OCI-LY7 (cell line): ENCODE results near the gene LYG1. TPM values are rescaled to one million over a fixed set of nuclear protein-coding genes. Genes with fewer than 3 reads are reported as not detected.
"Not testable (repeated sequence)": the region's sequence is repeated elsewhere in the genome, so short reads cannot be mapped to it uniquely, and the experiment has no call there.

Experiments used
- BruUV-seq: library from RNA; stranded (reverse); fragments of 400-500 nt; replicated peaks from 2 replicates; lab custom pipeline; 2021; lab: Mats Ljungman, UMichigan
- CTCF ChIA-PET: fragments of 300-600 bp; sonication (Branson Sonifier 250); formaldehyde crosslinking; loops from one replicate; lab custom pipeline; 2022; ENCODE audit warnings: antibody characterized with exemption; ENCODE audit not compliant: unreplicated experiment; lab: Charles Lee
- POLR2A ChIA-PET: fragments of 300-600 bp; sonication (Branson Sonifier 250); formaldehyde crosslinking; loops from one replicate; lab custom pipeline; 2022; ENCODE audit warnings: antibody characterized with exemption; lab: Charles Lee
- DNase-seq: peaks from one replicate; pipeline ENCODE4 v3.0.0-alpha.2; 2015; ENCODE audit warnings: low spot score
- H2AFZ ChIP-seq: fragments of 200-600 bp; sonication (generic), shearing (Covaris generic); 2 replicates; pipeline ENCODE4 v1.6.1; 2014; ENCODE audit warnings: mild to moderate bottlenecking, antibody characterized with exemption, low read length, moderate library complexity
- H3K27ac ChIP-seq: fragments of 200-600 bp; sonication (generic); 2 replicates; pipeline ENCODE4 v1.5.1; 2014; ENCODE audit warnings: mixed run types, low read depth, mild to moderate bottlenecking, moderate library complexity, low read length, inconsistent platforms; ENCODE audit not compliant: poor library complexity, severe bottlenecking
- H3K36me3 ChIP-seq: fragments of 200-600 bp; sonication (generic); 2 replicates; pipeline ENCODE4 v1.6.1; 2014; ENCODE audit warnings: mild to moderate bottlenecking, antibody characterized with exemption, low read length, moderate library complexity, mixed read lengths; ENCODE audit not compliant: insufficient read depth
- H3K4me1 ChIP-seq: fragments of 200-600 bp; sonication (generic); 2 replicates; pipeline ENCODE4 v1.5.1; 2014; ENCODE audit warnings: mild to moderate bottlenecking, low read length; ENCODE audit not compliant: insufficient read depth, poor library complexity, severe bottlenecking
- H3K4me2 ChIP-seq: fragments of 200-600 bp; sonication (generic); 2 replicates; pipeline ENCODE4 v1.6.1; 2014; ENCODE audit warnings: mild to moderate bottlenecking, low read length
- H3K4me3 ChIP-seq: fragments of 200-600 bp; sonication (generic); 2 replicates; pipeline ENCODE4 v1.5.1; 2014; ENCODE audit warnings: mild to moderate bottlenecking, low read depth, low read length; ENCODE audit not compliant: poor library complexity, severe bottlenecking
- H3K79me2 ChIP-seq: fragments of 200-600 bp; sonication (generic); 2 replicates; pipeline ENCODE4 v1.6.1; 2016; ENCODE audit warnings: low read depth, mild to moderate bottlenecking, low read length, moderate library complexity, mixed read lengths; ENCODE audit not compliant: insufficient read depth
- H3K9me2 ChIP-seq: fragments of 200-600 bp; sonication (generic); 2 replicates; pipeline ENCODE4 v1.6.1; 2016; ENCODE audit warnings: mild to moderate bottlenecking, low read length, mixed read lengths; ENCODE audit not compliant: insufficient read depth
- H3K9me3 ChIP-seq: fragments of 200-600 bp; sonication (generic); 2 replicates; pipeline ENCODE4 v1.6.1; 2014; ENCODE audit warnings: mild to moderate bottlenecking, mixed run types, low read length, mixed read lengths
- H4K20me1 ChIP-seq: fragments of 200-600 bp; sonication (generic); 2 replicates; pipeline ENCODE4 v1.6.1; 2014; ENCODE audit warnings: mild to moderate bottlenecking, antibody characterized with exemption, low read length, moderate library complexity, mixed read lengths; ENCODE audit not compliant: insufficient read depth
- EZH2phosphoT487 ChIP-seq: fragments of 200-600 bp; sonication (generic); IDR thresholded peaks from 2 replicates; pipeline ENCODE4 v1.6.1; 2018; ENCODE audit warnings: low read depth, borderline replicate concordance, mild to moderate bottlenecking, mixed run types, antibody characterized with exemption, low read length, moderate library complexity, mixed read lengths
- intact Hi-C: fragments of 100-400 bp; cut with micrococcal nuclease; formaldehyde crosslinking; loops from one replicate; pipeline ENCODE4 v1.10.0; 2022; ENCODE audit not compliant: unreplicated experiment
- total RNA-seq, 2 experiments: library from RNA; depleted of rRNA in 1 of 2; stranded (reverse); fragments of >200 nt in 1 of 2; shearing (Covaris generic) in 1 of 2; gene quantifications; 2 replicates each; pipeline ENCODE4 v1.2.3, GENCODE V29; 2014 to 2022
- TF ChIP-seq, protein P1 (sequence below): fragments of 200-600 bp; sonication (generic); conservative IDR thresholded peaks from 2 replicates; pipeline ENCODE4 v1.5.1; 2014; ENCODE audit warnings: mild to moderate bottlenecking, antibody characterized with exemption, low read length, moderate library complexity, mixed read lengths

LYG1 gene
- total RNA-seq, 2 experiments from 2014 or later = 2.2 to 3.0 TPM

DNA sequence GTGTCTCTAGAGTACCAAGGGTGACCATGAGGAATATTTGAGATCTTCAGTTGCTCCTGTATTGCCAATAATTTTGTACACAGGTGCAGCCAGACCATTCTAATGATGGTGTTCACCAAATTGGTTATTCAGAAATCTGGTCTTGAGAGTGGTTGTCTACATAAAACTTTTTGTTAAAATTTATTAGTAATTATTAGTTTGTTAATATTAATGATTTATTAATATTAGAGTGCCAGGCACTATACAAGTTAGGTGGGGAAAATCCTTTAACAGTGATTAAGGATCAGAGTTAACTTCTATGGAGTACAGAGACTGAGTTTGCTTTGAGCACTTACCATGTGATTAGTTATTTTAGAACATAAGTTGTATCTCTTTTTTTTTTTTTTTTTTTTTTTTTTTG is 45.2 kb upstream of the LYG1 start:
- POLR2A ChIA-PET = no interaction called here

DNA sequence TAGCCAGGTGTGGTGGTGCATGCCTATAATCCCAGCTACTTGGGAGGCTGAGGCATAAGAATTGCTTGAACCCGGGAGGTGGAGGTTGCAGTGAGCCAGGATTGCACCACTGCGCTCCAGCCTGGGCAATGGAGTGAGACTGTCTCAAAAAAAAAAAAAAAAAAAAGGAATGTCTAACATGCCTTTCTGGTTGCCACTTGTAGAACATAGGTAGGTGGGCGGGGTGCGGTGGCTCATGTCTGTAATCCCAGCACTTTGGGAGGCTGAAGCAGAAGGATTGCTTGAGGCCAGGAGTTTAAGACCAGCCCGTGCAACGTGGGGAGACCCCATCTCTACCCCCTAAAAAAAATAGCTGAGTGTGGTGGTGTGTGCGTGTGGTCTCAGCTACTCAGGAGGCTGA is 44.4 kb upstream of the LYG1 start:
- BruUV-seq, H3K4me2 ChIP-seq, H2AFZ ChIP-seq, CTCF ChIA-PET, H3K9me3 ChIP-seq, H3K4me3 ChIP-seq, intact Hi-C loops, DNase-seq, H3K36me3 ChIP-seq, H3K9me2 ChIP-seq, H3K27ac ChIP-seq: not testable (repeated sequence)
- POLR2A ChIA-PET = interaction anchor here (0.6 kb wide), 2 partner anchors 32 to 1612 kb away, joined by 3 to 4 read pairs; no protein-coding TSS in a partner anchor
- peaks cover 33% of the 10 kb centered on the region for H4K20me1 ChIP-seq
- H3K79me2 ChIP-seq = peaks cover 100% of the 10 kb centered on the region
- peaks cover 23% of the 10 kb centered on the region for H3K4me1 ChIP-seq

More for the DNA sequence above, 45.2 kb upstream of the LYG1 start:
- CTCF ChIA-PET = no interaction called here
- DNase-seq = no peak
- Histone ChIP-seq H2AFZ (no peak overlapping the region), H3K4me1 (peaks cover 26% of the 10 kb centered on the region), H3K9me3 (no peaks in the 10 kb centered on the region), H3K27ac (no peak overlapping the region), H3K9me2 (no peaks in the 10 kb centered on the region), H3K79me2 (peaks cover 100% of the 10 kb centered on the region), H3K4me2 (no peak overlapping the region), H3K36me3 (peaks cover 2% of the 10 kb centered on the region), H3K4me3 (no peak overlapping the region), H4K20me1 (peaks cover 32% of the 10 kb centered on the region)
- TF ChIP-seq EZH2phosphoT487 = no peak
- TF ChIP-seq, protein P1, sequence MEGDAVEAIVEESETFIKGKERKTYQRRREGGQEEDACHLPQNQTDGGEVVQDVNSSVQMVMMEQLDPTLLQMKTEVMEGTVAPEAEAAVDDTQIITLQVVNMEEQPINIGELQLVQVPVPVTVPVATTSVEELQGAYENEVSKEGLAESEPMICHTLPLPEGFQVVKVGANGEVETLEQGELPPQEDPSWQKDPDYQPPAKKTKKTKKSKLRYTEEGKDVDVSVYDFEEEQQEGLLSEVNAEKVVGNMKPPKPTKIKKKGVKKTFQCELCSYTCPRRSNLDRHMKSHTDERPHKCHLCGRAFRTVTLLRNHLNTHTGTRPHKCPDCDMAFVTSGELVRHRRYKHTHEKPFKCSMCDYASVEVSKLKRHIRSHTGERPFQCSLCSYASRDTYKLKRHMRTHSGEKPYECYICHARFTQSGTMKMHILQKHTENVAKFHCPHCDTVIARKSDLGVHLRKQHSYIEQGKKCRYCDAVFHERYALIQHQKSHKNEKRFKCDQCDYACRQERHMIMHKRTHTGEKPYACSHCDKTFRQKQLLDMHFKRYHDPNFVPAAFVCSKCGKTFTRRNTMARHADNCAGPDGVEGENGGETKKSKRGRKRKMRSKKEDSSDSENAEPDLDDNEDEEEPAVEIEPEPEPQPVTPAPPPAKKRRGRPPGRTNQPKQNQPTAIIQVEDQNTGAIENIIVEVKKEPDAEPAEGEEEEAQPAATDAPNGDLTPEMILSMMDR = no peak
- intact Hi-C loops = no loop called here
- no TSS peak for BruUV-seq

GRCh38 chr2:99342536-99342935 is 41.5 kb upstream of the LYG1 start:
- intact Hi-C loops = no loop called here
- CTCF ChIA-PET = no interaction called here
- Histone ChIP-seq H3K79me2 (peaks cover 100% of the 10 kb centered on the region), H4K20me1 (peaks cover 31% of the 10 kb centered on the region), H3K9me3 (no peaks in the 10 kb centered on the region), H3K9me2 (no peaks in the 10 kb centered on the region), H3K4me3 (no peak overlapping the region), H3K27ac (no peak overlapping the region), H3K4me2 (no peak overlapping the region), H3K36me3 (no peaks in the 10 kb centered on the region; the same call in 1 of the 2 replicates), H2AFZ (no peak overlapping the region), H3K4me1 (peaks cover 15% of the 10 kb centered on the region)
- no peak for TF ChIP-seq EZH2phosphoT487
- TF ChIP-seq, protein P1 = no peak
- BruUV-seq = no TSS peak
- no peak for DNase-seq
- POLR2A ChIA-PET = interaction anchor here (0.6 kb wide), 1 partner anchor 803 kb away, joined by 6 read pairs; no protein-coding TSS in a partner anchor
